HG02678 (cell line): ENCODE data around the gene BROX.
"Not testable (repeated sequence)": the region's sequence is repeated elsewhere in the genome, so short reads cannot be mapped to it uniquely, and the experiment has no call there.

ENCODE experiments used
- ATAC-seq: cut with Tn5 transposase; IDR thresholded peaks from one replicate; pipeline ENCODE4 v1.9.1; 2021; ENCODE audit warnings: mild to moderate bottlenecking, moderate library complexity; ENCODE audit not compliant: unreplicated experiment

BROX gene

GRCh38 chr1:222712253-222713090, at the start of gene BROX, which contains the start of gene AIDA:
Gene BROX (plus strand): TSS chr1:222712564. CDS start chr1:222715700, 3,136 bp downstream.
Gene AIDA (minus strand): TSS chr1:222712491. CDS start chr1:222712317, 174 bp downstream.
- peak; percentile 79 for ATAC-seq

- ATAC-seq = no peak
These were observed 48.9 kb upstream of the BROX start for GRCh38 chr1:222663431-222663934.

GRCh38 chr1:222665964-222666363, 46.4 kb upstream of the BROX start:
- no peak for ATAC-seq

- ATAC-seq = not testable (repeated sequence)
These were observed 44.2 kb upstream of the BROX start for GRCh38 chr1:222668184-222668583.

GRCh38 chr1:222669107-222669506, 43.3 kb upstream of the BROX start:
- not testable (repeated sequence) for ATAC-seq

GRCh38 chr1:222670110-222670509, 42.3 kb upstream of the BROX start:
- ATAC-seq = no peak

GRCh38 chr1:222680080-222680479, 32.3 kb upstream of the BROX start:
- no peak for ATAC-seq

- no peak for ATAC-seq
These were observed 21.3 kb upstream of the BROX start for GRCh38 chr1:222691016-222691415.

- ATAC-seq = no peak
These were observed 17.4 kb upstream of the BROX start for GRCh38 chr1:222694927-222695326.

GRCh38 chr1:222696741-222697140, 15.6 kb upstream of the BROX start:
- no peak for ATAC-seq

GRCh38 chr1:222697203-222697602, 15.2 kb upstream of the BROX start:
- no peak for ATAC-seq

- ATAC-seq = no peak
These were observed 14.5 kb upstream of the BROX start for GRCh38 chr1:222697826-222698225.

- no peak for ATAC-seq
These were observed 10.2 kb upstream of the BROX start for GRCh38 chr1:222702210-222702609.

- ATAC-seq = no peak
These were observed 8.1 kb upstream of the BROX start for GRCh38 chr1:222704260-222704659.

GRCh38 chr1:222706815-222707214, 5.5 kb upstream of the BROX start:
- no peak for ATAC-seq

GRCh38 chr1:222709700-222710153, 2.6 kb upstream of the BROX start:
- ATAC-seq = no peak

GRCh38 chr1:222711319-222712252, 778 bp upstream of the BROX start:
- ATAC-seq = peak; percentile 25

GRCh38 chr1:222713091-222713961, 962 bp downstream of the BROX start:
- peak; percentile 71 for ATAC-seq

GRCh38 chr1:222716393-222716792, 4.0 kb downstream of the BROX start:
- ATAC-seq = no peak

- ATAC-seq = no peak
These were observed 16.4 kb downstream of the BROX start for GRCh38 chr1:222728746-222729145.
